HG03097 (cell line): ENCODE measurements around the gene ZNF891.

Source experiments
- ATAC-seq: cut with Tn5 transposase; IDR thresholded peaks from one replicate; pipeline ENCODE4 v1.9.1; 2021; ENCODE audit not compliant: unreplicated experiment, low FRiP score

ZNF891 gene

GRCh38 chr12:133063556-133063955 is 66.5 kb downstream of the ZNF891 start:
- no peak for ATAC-seq

- ATAC-seq: no peak
Measured at GRCh38 chr12:133061954-133062353, 68.1 kb downstream of the ZNF891 start.

DNA sequence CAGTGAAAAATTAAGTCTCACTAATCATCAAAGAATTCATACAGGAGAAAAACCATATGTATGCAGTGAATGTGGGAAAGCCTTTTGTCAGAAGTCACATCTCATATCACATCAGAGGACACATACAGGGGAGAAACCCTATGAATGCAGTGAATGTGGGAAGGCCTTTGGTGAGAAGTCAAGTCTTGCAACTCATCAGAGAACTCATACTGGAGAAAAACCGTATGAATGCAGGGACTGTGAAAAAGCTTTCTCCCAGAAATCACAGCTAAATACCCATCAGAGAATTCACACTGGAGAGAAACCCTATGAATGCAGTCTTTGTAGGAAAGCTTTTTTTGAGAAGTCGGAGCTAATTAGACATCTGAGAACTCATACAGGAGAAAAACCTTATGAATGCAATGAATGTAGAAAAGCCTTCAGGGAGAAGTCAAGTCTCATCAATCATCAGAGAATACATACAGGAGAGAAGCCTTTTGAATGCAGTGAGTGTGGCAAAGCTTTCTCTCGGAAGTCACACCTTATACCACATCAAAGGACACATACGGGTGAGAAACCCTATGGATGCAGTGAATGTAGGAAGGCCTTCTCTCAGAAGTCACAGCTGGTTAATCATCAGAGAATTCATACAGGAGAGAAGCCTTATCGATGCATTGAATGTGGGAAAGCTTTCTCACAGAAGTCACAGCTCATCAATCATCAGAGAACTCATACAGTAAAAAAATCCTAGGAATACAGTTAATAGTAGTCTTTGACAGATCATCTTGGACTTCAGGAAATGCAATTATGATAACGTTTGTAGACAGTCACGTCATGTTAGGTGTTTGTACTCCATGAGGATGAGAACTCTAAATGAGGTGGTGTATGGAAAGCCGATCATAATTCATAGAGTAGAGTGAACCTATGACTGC is 71.6 kb downstream of the ZNF891 start:
- ATAC-seq: no peak

- ATAC-seq: no peak
Measured at GRCh38 chr12:133057446-133057845, 72.6 kb downstream of the ZNF891 start.
